Skeletal muscle satellite cell (primary cell): Measurements from ENCODE around the gene URM1.
"Not testable (repeated sequence)": the region's sequence is repeated elsewhere in the genome, so short reads cannot be mapped to it uniquely, and the experiment has no call there.

Source experiments
- H3K27me3 ChIP-seq: 2 replicates; pipeline ENCODE4 v1.7.0; 2013; ENCODE audit warnings: low read length; ENCODE audit not compliant: control insufficient read depth, insufficient read depth
- H3K36me3 ChIP-seq: 2 replicates; pipeline ENCODE4 v1.7.0; 2013; ENCODE audit warnings: mild to moderate bottlenecking, control low read depth, low read length; ENCODE audit not compliant: insufficient read depth
- H3K4me1 ChIP-seq: 2 replicates; pipeline ENCODE4 v1.7.0; 2013; ENCODE audit warnings: low read length; ENCODE audit not compliant: control insufficient read depth, insufficient read depth
- H3K4me2 ChIP-seq: 2 replicates; pipeline ENCODE4 v1.7.0; 2013; ENCODE audit warnings: mild to moderate bottlenecking, low read length
- H3K4me3 ChIP-seq: 2 replicates; pipeline ENCODE4 v1.7.0; 2013; ENCODE audit warnings: low read length
- H3K9ac ChIP-seq: 2 replicates; pipeline ENCODE4 v1.7.0; 2013; ENCODE audit warnings: mild to moderate bottlenecking, low read depth, low read length, moderate library complexity
- H3K9me3 ChIP-seq: replicated peaks from 2 replicates; pipeline ENCODE4 v1.7.0; 2013; ENCODE audit warnings: mild to moderate bottlenecking, control low read depth, low read length

The URM1 gene

GRCh38 chr9:128415281-128415680, 44.1 kb downstream of the URM1 start:
- Histone ChIP-seq H3K27me3 (peaks cover 45% of the 10 kb centered on the region), H3K4me3 (no peak overlapping the region), H3K4me1 (peaks cover 7% of the 10 kb centered on the region), H3K9me3 (no peaks in the 10 kb centered on the region), H3K4me2 (no peak overlapping the region), H3K9ac (no peak overlapping the region), H3K36me3 (no peaks in the 10 kb centered on the region)

- no peaks in the 10 kb centered on the region for H3K9me3 ChIP-seq
- no peak overlapping the region for H3K4me2 ChIP-seq
- H3K27me3 ChIP-seq: peaks cover 45% of the 10 kb centered on the region
- no peaks in the 10 kb centered on the region for H3K36me3 ChIP-seq
- no peak overlapping the region for H3K9ac ChIP-seq
- no peak overlapping the region for H3K4me3 ChIP-seq
- H3K4me1 ChIP-seq: peaks cover 7% of the 10 kb centered on the region
These were observed 44.8 kb downstream of the URM1 start for GRCh38 chr9:128416014-128416413.

GRCh38 chr9:128416432-128417019, 45.4 kb downstream of the URM1 start:
- H3K27me3 ChIP-seq: peaks cover 42% of the 10 kb centered on the region

GRCh38 chr9:128419061-128419925, 48.1 kb downstream of the URM1 start:
- H3K27me3 ChIP-seq: peaks cover 25% of the 10 kb centered on the region
- H3K9ac ChIP-seq: peak overlapping the region; percentile 76
- H3K9me3 ChIP-seq: no peaks in the 10 kb centered on the region
- no peak overlapping the region for H3K4me3 ChIP-seq
- peaks cover 27% of the 10 kb centered on the region for H3K4me1 ChIP-seq
- H3K36me3 ChIP-seq: peaks cover 7% of the 10 kb centered on the region
- peak overlapping the region; percentile 96 for H3K4me2 ChIP-seq

More at GRCh38 chr9:128416432-128417019, 45.4 kb downstream of the URM1 start:
- H3K4me1 ChIP-seq: peaks cover 11% of the 10 kb centered on the region
- no peaks in the 10 kb centered on the region for H3K36me3 ChIP-seq
- H3K9me3 ChIP-seq: no peaks in the 10 kb centered on the region
- H3K4me2 ChIP-seq: no peak overlapping the region
- H3K9ac ChIP-seq: no peak overlapping the region
- no peak overlapping the region for H3K4me3 ChIP-seq

- peaks cover 10% of the 10 kb centered on the region for H3K36me3 ChIP-seq
- peak overlapping the region; percentile 89 for H3K4me3 ChIP-seq
- no peaks in the 10 kb centered on the region for H3K9me3 ChIP-seq
- H3K9ac ChIP-seq: peak overlapping the region; percentile 76
- H3K4me1 ChIP-seq: peaks cover 27% of the 10 kb centered on the region
- peaks cover 16% of the 10 kb centered on the region for H3K27me3 ChIP-seq
- peak overlapping the region; percentile 96 for H3K4me2 ChIP-seq
These were observed 49.0 kb downstream of the URM1 start for GRCh38 chr9:128420060-128420650.

- H3K27me3 ChIP-seq: peaks cover 12% of the 10 kb centered on the region
- H3K9me3 ChIP-seq: no peaks in the 10 kb centered on the region
- peaks cover 10% of the 10 kb centered on the region for H3K36me3 ChIP-seq
- peak within 1 kb of the TSS; percentile 96 for H3K4me2 ChIP-seq
- H3K4me3 ChIP-seq: peak within 1 kb of the TSS; percentile 89
- H3K4me1 ChIP-seq: peaks cover 27% of the 10 kb centered on the region
- peak within 1 kb of the TSS; percentile 86 for H3K9ac ChIP-seq
These were observed 49.7 kb downstream of the URM1 start, which contains the start of gene CERCAM for GRCh38 chr9:128420651-128421481. Gene CERCAM, plus strand, starts transcription at chr9:128420857. Its CDS starts 21 bp downstream, at chr9:128420878.

- Histone ChIP-seq H3K4me2 (peak overlapping the region; percentile 96), H3K9me3 (no peaks in the 10 kb centered on the region), H3K9ac (peak overlapping the region; percentile 86), H3K27me3 (peaks cover 7% of the 10 kb centered on the region), H3K36me3 (peaks cover 10% of the 10 kb centered on the region), H3K4me1 (peaks cover 27% of the 10 kb centered on the region), H3K4me3 (peak overlapping the region; percentile 89)
These were observed 50.4 kb downstream of the URM1 start for GRCh38 chr9:128421482-128421996.

GRCh38 chr9:128422022-128422782, 51.0 kb downstream of the URM1 start:
- Histone ChIP-seq H3K4me2 (peak overlapping the region; percentile 96), H3K4me1 (peaks cover 27% of the 10 kb centered on the region), H3K4me3 (peak overlapping the region; percentile 89), H3K9ac (peak overlapping the region; percentile 86), H3K36me3 (peaks cover 13% of the 10 kb centered on the region)
- not testable (repeated sequence) for H3K9me3 ChIP-seq, H3K27me3 ChIP-seq

- no peak overlapping the region for H3K4me3 ChIP-seq
- H3K9ac ChIP-seq: no peak overlapping the region
- H3K36me3 ChIP-seq: peaks cover 13% of the 10 kb centered on the region
- no peak overlapping the region for H3K4me2 ChIP-seq
- peaks cover 5% of the 10 kb centered on the region for H3K27me3 ChIP-seq
- peaks cover 27% of the 10 kb centered on the region for H3K4me1 ChIP-seq
- no peaks in the 10 kb centered on the region for H3K9me3 ChIP-seq
These were observed 51.6 kb downstream of the URM1 start for GRCh38 chr9:128422783-128423150.

GRCh38 chr9:128423356-128423755, 52.2 kb downstream of the URM1 start:
- H3K36me3 ChIP-seq: peaks cover 17% of the 10 kb centered on the region
- H3K4me3 ChIP-seq, H3K4me2 ChIP-seq, H3K9me3 ChIP-seq, H3K27me3 ChIP-seq, H3K9ac ChIP-seq: not testable (repeated sequence)
- peaks cover 27% of the 10 kb centered on the region for H3K4me1 ChIP-seq
